Smooth muscle cell of the coronary artery (primary cell): ENCODE measurements around the gene FAM83E. TPM values are rescaled to one million over a fixed set of nuclear protein-coding genes. Genes with fewer than 3 reads are reported as not detected.

Experiments
- total RNA-seq: library from RNA; depleted of rRNA; stranded (reverse); fragments of >200 nt; gene quantifications from 2 replicates; pipeline ENCODE4 v1.2.3, GENCODE V29; 2014; ENCODE audit warnings: low replicate concordance

FAM83E gene
- 0.38 TPM in 1 of 2 replicates, not detected in the other for total RNA-seq

GRCh38 chr19:48614436-48615230 lies at the start of gene FAM83E:
Gene FAM83E, minus strand, starts transcription at chr19:48615076. Its CDS starts 1,704 bp downstream, at chr19:48613372.

DNA sequence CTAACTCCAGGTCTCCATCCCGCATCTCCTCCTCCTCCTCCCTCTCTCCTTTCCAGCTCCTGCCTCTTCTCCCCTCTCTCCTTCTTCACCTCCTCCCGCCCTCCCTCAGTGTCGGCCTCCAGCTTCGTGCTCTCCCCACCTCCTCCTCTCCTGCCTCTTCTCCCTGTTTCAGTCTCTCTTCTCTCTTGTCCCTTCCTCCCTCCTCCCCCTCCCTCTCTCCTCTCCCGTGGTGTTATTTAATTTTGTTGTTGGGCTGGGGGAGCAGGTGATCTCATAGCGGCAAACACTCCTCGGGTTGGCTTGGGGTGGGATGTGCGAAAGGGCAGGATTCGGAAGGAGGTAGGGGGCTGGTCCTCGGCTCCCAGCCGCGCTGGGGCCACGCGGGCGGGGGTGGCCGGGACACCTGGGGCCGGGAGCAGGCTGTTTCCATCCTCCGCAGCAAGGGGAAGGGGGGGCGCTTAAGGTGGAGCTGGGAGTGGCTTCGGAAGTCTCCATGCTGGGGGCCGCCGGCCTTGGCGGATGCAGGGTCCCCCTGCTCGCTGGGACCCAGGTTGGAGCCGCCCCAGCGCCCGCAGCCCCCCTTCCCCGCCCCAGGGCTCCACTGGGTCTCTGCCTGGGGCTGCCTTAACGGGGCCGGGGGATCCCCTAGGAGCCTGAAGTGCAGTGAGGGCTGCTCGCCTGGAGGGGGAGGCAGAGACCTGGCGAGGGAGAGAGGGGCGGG lies 31.3 kb upstream of the FAM83E start, which contains the start of gene CA11:
Gene CA11 (minus strand): TSS at position 187 of the 721 bp plus-strand sequence. CDS start 555 bp downstream, outside the sequence.

GRCh38 chr19:48636859-48637448 lies 22.1 kb upstream of the FAM83E start, which contains the start of gene DBP:
Gene DBP, minus strand, starts transcription at chr19:48637379. Its CDS starts 385 bp downstream, at chr19:48636994.

GRCh38 chr19:48618916-48619691 lies 4.2 kb upstream of the FAM83E start, which contains the start of the genes RPL18 and SPHK2:
Gene RPL18, minus strand, starts transcription at chr19:48619178. Its CDS starts 35 bp downstream, at chr19:48619143.
Gene SPHK2, plus strand, starts transcription at chr19:48619506. Its CDS starts 1,009 bp downstream, at chr19:48620515.

DNA sequence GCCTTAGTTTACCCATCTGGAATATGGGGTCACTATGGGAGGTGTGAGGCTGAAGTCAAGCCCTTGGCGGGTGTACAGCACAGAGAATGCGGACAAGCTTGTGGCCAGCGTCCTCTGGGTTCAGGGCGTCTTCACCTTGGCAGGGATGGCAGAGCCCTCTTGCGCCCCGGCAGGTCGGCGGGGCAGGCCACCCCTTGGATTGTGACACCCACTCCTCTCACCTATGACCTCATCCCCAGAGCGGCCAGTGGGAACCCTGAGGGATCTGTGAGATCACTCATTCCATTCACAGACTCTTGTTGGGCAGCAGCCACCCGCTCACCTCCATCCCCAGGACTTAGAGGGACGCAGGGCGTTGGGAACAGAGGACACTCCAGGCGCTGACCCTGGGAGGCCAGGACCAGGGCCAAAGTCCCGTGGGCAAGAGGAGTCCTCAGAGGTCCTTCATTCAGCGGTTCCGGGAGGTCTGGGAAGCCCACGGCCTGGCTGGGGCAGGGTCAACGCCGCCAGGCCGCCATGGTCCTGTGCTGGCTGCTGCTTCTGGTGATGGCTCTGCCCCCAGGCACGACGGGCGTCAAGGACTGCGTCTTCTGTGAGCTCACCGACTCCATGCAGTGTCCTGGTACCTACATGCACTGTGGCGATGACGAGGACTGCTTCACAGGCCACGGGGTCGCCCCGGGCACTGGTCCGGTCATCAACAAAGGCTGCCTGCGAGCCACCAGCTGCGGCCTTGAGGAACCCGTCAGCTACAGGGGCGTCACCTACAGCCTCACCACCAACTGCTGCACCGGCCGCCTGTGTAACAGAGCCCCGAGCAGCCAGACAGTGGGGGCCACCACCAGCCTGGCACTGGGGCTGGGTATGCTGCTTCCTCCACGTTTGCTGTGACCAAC lies 8.2 kb downstream of the FAM83E start, which contains the start of gene SPACA4:
Gene SPACA4 (plus strand): TSS at position 280 of the 896 bp plus-strand sequence. CDS start 237 bp downstream, at position 517.

Other genes with a start within 250 kb of the FAM83E start
- 44.6 and 58.3 TPM in 2 replicates for gene KDELR1, start 223.5 kb downstream of the FAM83E start, total RNA-seq
- gene GRIN2D, start 221.4 kb downstream of the FAM83E start, total RNA-seq: 0.23 TPM in 2 replicates
- 17.8 and 22.5 TPM in 2 replicates for gene GRWD1, start 169.1 kb downstream of the FAM83E start, total RNA-seq
- 0.23 and 0.59 TPM in 2 replicates for gene KCNJ14, start 159.5 kb downstream of the FAM83E start, total RNA-seq
- gene CYTH2, start 145.7 kb downstream of the FAM83E start, total RNA-seq: 25.4 and 51.5 TPM in 2 replicates
- gene LMTK3, start 103.2 kb downstream of the FAM83E start, total RNA-seq: under 0.01 and 0.08 TPM in 2 replicates
- gene SULT2B1, start 62.9 kb downstream of the FAM83E start, total RNA-seq: 0.12 and 0.23 TPM in 2 replicates
- not detected in 2 replicates for gene SPACA4, start 8.3 kb downstream of the FAM83E start, total RNA-seq
- 1,963 and 2,996 TPM in 2 replicates for gene RPL18, start 4.1 kb upstream of the FAM83E start, total RNA-seq
- 3.3 and 4.4 TPM in 2 replicates for gene SPHK2, start 4.4 kb upstream of the FAM83E start, total RNA-seq
- 2.8 and 8.1 TPM in 2 replicates for gene DBP, start 22.3 kb upstream of the FAM83E start, total RNA-seq
- gene CA11, start 31.1 kb upstream of the FAM83E start, total RNA-seq: 1.1 and 4.0 TPM in 2 replicates
- gene NTN5, start 57.9 kb upstream of the FAM83E start, total RNA-seq: under 0.01 and 0.08 TPM in 2 replicates
- not detected in 2 replicates for gene FUT2, start 80.9 kb upstream of the FAM83E start, total RNA-seq
- 0.12 and 0.30 TPM in 2 replicates for gene MAMSTR, start 104.6 kb upstream of the FAM83E start, total RNA-seq
- 0.30 and 0.59 TPM in 2 replicates for gene RASIP1, start 125.5 kb upstream of the FAM83E start, total RNA-seq
- gene IZUMO1, start 131.8 kb upstream of the FAM83E start, total RNA-seq: not detected in 2 replicates
- gene FUT1, start 137.6 kb upstream of the FAM83E start, total RNA-seq: under 0.01 and 0.68 TPM in 2 replicates
- gene FGF21, start 140.4 kb upstream of the FAM83E start, total RNA-seq: not detected in 2 replicates
- 24.1 and 34.1 TPM in 2 replicates for gene BCAT2, start 196.0 kb upstream of the FAM83E start, total RNA-seq
- 5.3 and 8.8 TPM in 2 replicates for gene HSD17B14, start 221.4 kb upstream of the FAM83E start, total RNA-seq